ENCODE measurements around the gene EPDR1.

GRCh38 chr7:37882086-37882485, 38.4 kb upstream of the EPDR1 start:
- TF ChIP-seq, protein P1, sequence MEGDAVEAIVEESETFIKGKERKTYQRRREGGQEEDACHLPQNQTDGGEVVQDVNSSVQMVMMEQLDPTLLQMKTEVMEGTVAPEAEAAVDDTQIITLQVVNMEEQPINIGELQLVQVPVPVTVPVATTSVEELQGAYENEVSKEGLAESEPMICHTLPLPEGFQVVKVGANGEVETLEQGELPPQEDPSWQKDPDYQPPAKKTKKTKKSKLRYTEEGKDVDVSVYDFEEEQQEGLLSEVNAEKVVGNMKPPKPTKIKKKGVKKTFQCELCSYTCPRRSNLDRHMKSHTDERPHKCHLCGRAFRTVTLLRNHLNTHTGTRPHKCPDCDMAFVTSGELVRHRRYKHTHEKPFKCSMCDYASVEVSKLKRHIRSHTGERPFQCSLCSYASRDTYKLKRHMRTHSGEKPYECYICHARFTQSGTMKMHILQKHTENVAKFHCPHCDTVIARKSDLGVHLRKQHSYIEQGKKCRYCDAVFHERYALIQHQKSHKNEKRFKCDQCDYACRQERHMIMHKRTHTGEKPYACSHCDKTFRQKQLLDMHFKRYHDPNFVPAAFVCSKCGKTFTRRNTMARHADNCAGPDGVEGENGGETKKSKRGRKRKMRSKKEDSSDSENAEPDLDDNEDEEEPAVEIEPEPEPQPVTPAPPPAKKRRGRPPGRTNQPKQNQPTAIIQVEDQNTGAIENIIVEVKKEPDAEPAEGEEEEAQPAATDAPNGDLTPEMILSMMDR (IDR thresholded peaks at IDR 0.05) = no peak
- no peak for TF ChIP-seq POLR2A (IDR thresholded peaks at IDR 0.05)
- TF ChIP-seq EP300 (IDR thresholded peaks at IDR 0.05) = no peak
- no peak for TF ChIP-seq POLR2AphosphoS5 (IDR thresholded peaks at IDR 0.05)
